ENCODE results near the gene GTF3C4. TPM values are rescaled to one million over a fixed set of nuclear protein-coding genes. Genes with fewer than 3 reads are reported as not detected.

Gene GTF3C4
- total and polyA plus RNA-seq, 2 of the 8 experiments (the other 6 are each of a cell fraction or from before 2014, with no cell fraction given): 6.8 to 39.2 TPM

DNA sequence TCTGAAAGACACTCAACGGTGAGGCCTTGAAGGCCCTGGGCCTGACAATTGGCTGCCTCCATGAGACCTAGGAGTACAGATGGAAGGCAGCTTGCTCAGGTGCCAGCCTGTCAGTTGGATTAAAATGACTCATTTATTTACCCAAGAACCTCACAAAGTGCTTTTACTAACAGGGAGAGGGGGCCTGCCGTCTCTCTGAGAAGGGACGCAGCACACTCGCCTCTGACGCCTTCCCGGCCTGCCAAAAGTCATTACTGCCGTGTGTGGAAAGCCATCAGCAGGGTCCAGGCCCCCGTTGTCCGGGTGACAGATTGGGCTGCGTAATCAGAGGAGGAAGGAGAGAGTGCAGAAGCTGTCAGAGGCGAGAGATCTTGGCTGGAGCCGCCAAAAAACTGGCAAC lies 32.9 kb upstream of the GTF3C4 start (continued):
- TF ChIP-seq FOSL1 (IDR thresholded peaks at IDR 0.05; ENCODE audit: insufficient read depth, low read depth, low read length): no peak
- TF ChIP-seq MAFK (IDR thresholded peaks at IDR 0.05; ENCODE audit: low read depth, low read length): no peak
- no peak for TF ChIP-seq TEAD4 (IDR thresholded peaks at IDR 0.05; ENCODE audit: low read depth, low read length)
- TF ChIP-seq NANOG (IDR thresholded peaks at IDR 0.05; ENCODE audit: insufficient read depth, low read depth, low read length, poor library complexity, severe bottlenecking): no peak
- no peak for TF ChIP-seq SP2 (IDR thresholded peaks at IDR 0.05; ENCODE audit: low read length)
- TF ChIP-seq RAD21 (IDR thresholded peaks at IDR 0.05 in 1 of 2, conservative IDR thresholded peaks at IDR 0.05 in 1 of 2; ENCODE audit: low read depth in 2 of 2, low read length in 2 of 2): no peak
- no peak for TF ChIP-seq RFX5 (IDR thresholded peaks at IDR 0.05; ENCODE audit: borderline replicate concordance, low read depth, low read length)
- TF ChIP-seq CTBP2 (IDR thresholded peaks at IDR 0.05; ENCODE audit: borderline replicate concordance, insufficient read depth, insufficient read length, low read length): no peak
- TF ChIP-seq CHD1 (IDR thresholded peaks at IDR 0.05; ENCODE audit: low read depth, low read length): no peak
- TF ChIP-seq EGR1 (IDR thresholded peaks at IDR 0.05; ENCODE audit: borderline replicate concordance, low read depth, low read length): no peak

All from H1 (cell line).